Transverse colon (tissue), 4 donors: ENCODE results near the gene APCDD1. TPM values are rescaled to one million over a fixed set of nuclear protein-coding genes. Genes with fewer than 3 reads are reported as not detected.

Source experiments
- DNase-seq: peaks from one replicate; pipeline ENCODE4 v3.0.0-alpha.2; 2019
- H3K27ac ChIP-seq, 4 donors: fragments of 200-600 bp; sonication (generic); 2 replicates each; pipeline ENCODE4 v1.5.1; 2016 to 2018; ENCODE audit warnings: inconsistent platforms in 4 of 4
- H3K27me3 ChIP-seq: fragments of 200-600 bp; sonication (generic); 2 replicates; pipeline ENCODE4 v1.5.1; 2017; ENCODE audit warnings: inconsistent platforms
- H3K36me3 ChIP-seq, 4 donors: fragments of 200-600 bp; sonication (generic); 2 replicates each; pipeline ENCODE4 v1.5.1; 2017 to 2019; ENCODE audit warnings: inconsistent platforms in 4 of 4
- H3K4me1 ChIP-seq, 4 donors: fragments of 200-600 bp; sonication (generic); 2 replicates each; pipeline ENCODE4 v1.5.1; 2017 to 2020; ENCODE audit warnings: inconsistent platforms in 4 of 4
- H3K4me3 ChIP-seq, 4 donors: fragments of 200-600 bp; sonication (generic); 1 replicate in 1 of 4; 2 replicates in 3 of 4; pipeline versions ENCODE4 v1.5.1 to v1.6.1; 2017 to 2019; ENCODE audit warnings: inconsistent platforms in 4 of 4
- H3K9me3 ChIP-seq, 2 donors: fragments of 200-600 bp; sonication (generic); 2 replicates each; pipeline ENCODE4 v1.5.1; 2017 to 2019; ENCODE audit warnings: inconsistent platforms in 2 of 2
- EP300 ChIP-seq: sonication (generic); formaldehyde crosslinking; IDR thresholded peaks from one replicate; pipeline ENCODE4 v1.6.1; 2017; ENCODE audit warnings: antibody characterized with exemption, low read depth
- POLR2A ChIP-seq: fragments of 450-650 bp; IDR thresholded peaks from one replicate; pipeline ENCODE4 v1.6.1; 2016; ENCODE audit warnings: antibody characterized with exemption, mild to moderate bottlenecking, moderate library complexity
- POLR2AphosphoS5 ChIP-seq, 3 donors: sonication (generic); formaldehyde crosslinking; IDR thresholded peaks; one replicate each; pipeline ENCODE4 v1.6.1; 2016; ENCODE audit warnings: antibody characterized with exemption in 3 of 3
- WGBS, 2 donors: methylation state at CpG; one replicate each; pipeline ENCODE4 v1.1.5; 2018; ENCODE audit warnings: low coverage in 1 of 2; 5-methylcytosine and 5-hydroxymethylcytosine counted together
- in situ Hi-C, 4 donors: fragments of 200-750 bp; cut with MboI; loops; one replicate each; pipeline versions ENCODE4 v1.15.0 to v1.15.1; 2017; ENCODE audit warnings: low sequenced_read_pairs in 3 of 4, low pct_ligation_motif_present in 1 of 4, low pct_unique_long_range_greater_than_20kb in 1 of 4
- intact Hi-C: fragments of 100-400 bp; cut with DNase I; formaldehyde crosslinking; loops from one replicate; pipeline ENCODE4 v1.15.1; 2023; ENCODE audit warnings: low total_unique reads
- total RNA-seq, 4 donors: library from RNA; depleted of rRNA; stranded (reverse); fragments of >200 nt; gene quantifications; one replicate each; pipeline ENCODE4 v1.1.0, GENCODE V29; 2016
- TF ChIP-seq, protein P1 (sequence below), 5 experiments: fragments of 200-600 bp in 3 of 5; fragments of 450-650 bp in 2 of 5; sonication (generic) in 3 of 5; IDR thresholded peaks; 1 replicate in 2 of 5; 2 replicates in 3 of 5; pipeline ENCODE4 v1.5.1; 2016 to 2017; ENCODE audit warnings: antibody characterized with exemption in 5 of 5, inconsistent platforms in 3 of 5, mild to moderate bottlenecking in 2 of 5, moderate library complexity in 1 of 5

Gene APCDD1
- total RNA-seq, 4 donors from 2014 or later = 2.6 to 10.8 (median 8.3) TPM

DNA sequence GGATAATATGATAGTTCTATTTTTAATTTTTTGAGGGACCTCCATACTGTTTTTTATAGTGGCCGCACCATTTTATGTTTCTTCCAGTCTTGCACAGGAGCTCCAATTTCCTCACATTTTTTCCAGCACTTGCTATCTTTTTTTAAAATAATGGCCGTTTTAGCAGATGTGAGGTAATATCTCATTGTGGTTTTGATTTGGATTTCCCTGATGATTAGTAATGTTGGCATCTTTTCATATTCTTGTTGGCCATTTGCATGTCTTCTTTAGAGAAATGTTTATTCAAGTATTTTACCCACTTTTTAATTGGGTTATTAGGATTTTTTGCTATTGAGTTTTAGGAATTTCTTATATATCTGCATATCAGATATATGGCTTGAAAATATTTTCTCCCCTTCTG, 41.5 kb downstream of the APCDD1 start:
- intact Hi-C loops (no loop called here), in situ Hi-C loops (no loop called here)
- no peak for TF ChIP-seq EP300
- TF ChIP-seq, protein P1, sequence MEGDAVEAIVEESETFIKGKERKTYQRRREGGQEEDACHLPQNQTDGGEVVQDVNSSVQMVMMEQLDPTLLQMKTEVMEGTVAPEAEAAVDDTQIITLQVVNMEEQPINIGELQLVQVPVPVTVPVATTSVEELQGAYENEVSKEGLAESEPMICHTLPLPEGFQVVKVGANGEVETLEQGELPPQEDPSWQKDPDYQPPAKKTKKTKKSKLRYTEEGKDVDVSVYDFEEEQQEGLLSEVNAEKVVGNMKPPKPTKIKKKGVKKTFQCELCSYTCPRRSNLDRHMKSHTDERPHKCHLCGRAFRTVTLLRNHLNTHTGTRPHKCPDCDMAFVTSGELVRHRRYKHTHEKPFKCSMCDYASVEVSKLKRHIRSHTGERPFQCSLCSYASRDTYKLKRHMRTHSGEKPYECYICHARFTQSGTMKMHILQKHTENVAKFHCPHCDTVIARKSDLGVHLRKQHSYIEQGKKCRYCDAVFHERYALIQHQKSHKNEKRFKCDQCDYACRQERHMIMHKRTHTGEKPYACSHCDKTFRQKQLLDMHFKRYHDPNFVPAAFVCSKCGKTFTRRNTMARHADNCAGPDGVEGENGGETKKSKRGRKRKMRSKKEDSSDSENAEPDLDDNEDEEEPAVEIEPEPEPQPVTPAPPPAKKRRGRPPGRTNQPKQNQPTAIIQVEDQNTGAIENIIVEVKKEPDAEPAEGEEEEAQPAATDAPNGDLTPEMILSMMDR (IDR thresholded peaks at IDR 0.05) = no peak
- no peak for TF ChIP-seq POLR2A
- TF ChIP-seq POLR2AphosphoS5 (IDR thresholded peaks at IDR 0.05) = no peak

DNA sequence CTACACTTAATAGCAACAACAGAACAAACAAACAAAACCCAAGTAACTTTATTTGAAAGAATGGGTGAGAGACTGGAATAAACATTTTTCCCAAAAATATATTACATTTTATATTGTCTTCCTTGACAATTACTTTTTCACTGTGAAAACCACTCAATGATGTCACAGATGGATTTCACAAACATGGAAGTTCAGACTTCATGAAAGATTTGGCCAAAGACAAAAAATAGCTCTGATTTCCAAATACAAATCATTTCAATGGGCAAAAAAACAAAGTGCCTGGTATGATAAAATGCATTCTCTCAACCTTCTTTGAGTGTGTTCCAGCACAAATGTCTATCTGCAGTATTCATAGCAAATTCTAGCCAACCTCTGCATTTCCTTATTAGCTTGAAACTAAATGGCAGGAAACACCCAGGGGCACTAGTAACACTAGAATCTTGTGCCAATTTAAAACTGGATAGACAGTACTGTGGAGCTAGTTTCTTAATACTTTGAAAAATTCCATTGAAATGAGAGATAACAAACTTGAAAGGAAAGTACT, 42.8 kb downstream of the APCDD1 start:
- intact Hi-C loops = no loop called here
- no peaks in the 10 kb centered on the region for H3K4me1 ChIP-seq
- in situ Hi-C loops = no loop called here

More for the DNA sequence above, 41.5 kb downstream of the APCDD1 start:
- H3K4me3 ChIP-seq = no peak overlapping the region
- H3K4me1 ChIP-seq = no peaks in the 10 kb centered on the region
- no peak for DNase-seq
- H3K27me3 ChIP-seq = no peaks in the 10 kb centered on the region
- no peaks in the 10 kb centered on the region for H3K36me3 ChIP-seq
- WGBS, 2 donors = 82 to 83% methylated on average over 2 of the region's 2 CpGs
- no peak overlapping the region for H3K27ac ChIP-seq
- H3K9me3 ChIP-seq = no peaks in the 10 kb centered on the region

DNA sequence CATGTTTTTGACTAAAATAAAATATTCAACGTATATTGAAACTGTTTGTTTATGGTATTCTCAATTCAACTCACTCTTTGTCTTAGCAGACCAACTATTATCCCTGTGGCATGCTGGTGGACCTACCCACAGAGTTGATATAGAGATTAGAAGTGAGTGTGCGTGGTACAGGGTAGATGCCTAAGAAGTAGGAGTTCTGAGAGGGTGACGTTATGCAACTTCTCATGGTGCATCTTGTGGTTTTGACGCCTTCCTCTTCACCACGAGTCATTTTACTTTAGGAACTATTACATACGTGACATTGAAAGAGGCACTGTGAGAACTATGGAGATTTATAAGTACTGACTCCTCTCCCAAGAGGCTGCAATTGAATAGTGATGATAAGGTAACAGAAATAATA, 44.8 kb downstream of the APCDD1 start:
- no peak overlapping the region for H3K4me3 ChIP-seq
- intact Hi-C loops = no loop called here
- no peaks in the 10 kb centered on the region for H3K9me3 ChIP-seq
- TF ChIP-seq POLR2A = no peak
- no peak for TF ChIP-seq POLR2AphosphoS5 (IDR thresholded peaks at IDR 0.05)
- no peak for TF ChIP-seq EP300
- TF ChIP-seq, protein P1 (IDR thresholded peaks at IDR 0.05) = no peak
- no peaks in the 10 kb centered on the region for H3K4me1 ChIP-seq
- in situ Hi-C loops = no loop called here
- no peak for DNase-seq
- 62 to 85% methylated on average over 6 of the region's 6 CpGs for WGBS, 2 donors
- H3K36me3 ChIP-seq = no peaks in the 10 kb centered on the region
- no peaks in the 10 kb centered on the region for H3K27me3 ChIP-seq
- H3K27ac ChIP-seq = no peak overlapping the region

More for the DNA sequence above, 42.8 kb downstream of the APCDD1 start:
- TF ChIP-seq EP300 (no peak), POLR2A (no peak), POLR2AphosphoS5 (IDR thresholded peaks at IDR 0.05) (no peak)
- TF ChIP-seq, protein P1 (IDR thresholded peaks at IDR 0.05) = no peak
- Histone ChIP-seq H3K27ac (no peak overlapping the region), H3K4me3 (no peak overlapping the region), H3K27me3 (no peaks in the 10 kb centered on the region), H3K36me3 (no peaks in the 10 kb centered on the region), H3K9me3 (no peaks in the 10 kb centered on the region)
- no peak for DNase-seq

DNA sequence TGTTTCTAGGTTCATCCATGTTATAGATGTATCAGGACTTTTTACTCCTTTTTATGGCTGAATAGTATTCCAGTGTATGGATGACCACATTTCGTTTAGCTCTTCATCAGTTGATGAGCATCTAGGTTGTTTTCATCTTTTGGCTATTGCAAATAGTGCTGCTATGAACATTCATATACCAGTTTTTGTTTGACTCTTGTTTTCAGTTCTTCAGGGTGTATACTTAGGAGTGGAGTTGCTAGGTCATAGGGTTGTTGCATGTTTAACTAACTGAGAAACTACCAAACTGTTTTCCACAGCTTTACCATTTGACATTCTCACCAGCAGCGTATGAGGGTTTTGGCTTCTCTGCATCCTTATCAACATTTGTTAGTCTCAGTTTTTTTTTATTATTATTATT, 45.6 kb downstream of the APCDD1 start:
- Histone ChIP-seq H3K9me3 (peaks cover 7% of the 10 kb centered on the region in 2 donors), H3K36me3 (no peaks in the 10 kb centered on the region), H3K27ac (no peak overlapping the region), H3K4me1 (no peaks in the 10 kb centered on the region), H3K4me3 (no peak overlapping the region), H3K27me3 (no peaks in the 10 kb centered on the region)
- WGBS, 2 donors = 41 to 95% methylated on average over 2 of the region's 2 CpGs
- in situ Hi-C loops = loop anchor here in 1 of 4 donors (25.0 kb wide), 1 partner anchor 88 kb away; no protein-coding TSS in a partner anchor
- intact Hi-C loops = no loop called here
- TF ChIP-seq, protein P1 (IDR thresholded peaks at IDR 0.05) = no peak
- TF ChIP-seq EP300 = no peak
- TF ChIP-seq POLR2AphosphoS5 (IDR thresholded peaks at IDR 0.05) = no peak
- TF ChIP-seq POLR2A = no peak
- no peak for DNase-seq
